IPS DF 4.7 (cell line): Measurements from ENCODE around the gene GIGYF2.
"Not testable (repeated sequence)": the region's sequence is repeated elsewhere in the genome, so short reads cannot be mapped to it uniquely, and the experiment has no call there.

Experiments
- DNase-seq: peaks from one replicate; pipeline ENCODE4 v3.0.0-alpha.2; 2013; ENCODE audit warnings: low spot score; ENCODE audit errors: extremely low read depth

Gene GIGYF2

DNA sequence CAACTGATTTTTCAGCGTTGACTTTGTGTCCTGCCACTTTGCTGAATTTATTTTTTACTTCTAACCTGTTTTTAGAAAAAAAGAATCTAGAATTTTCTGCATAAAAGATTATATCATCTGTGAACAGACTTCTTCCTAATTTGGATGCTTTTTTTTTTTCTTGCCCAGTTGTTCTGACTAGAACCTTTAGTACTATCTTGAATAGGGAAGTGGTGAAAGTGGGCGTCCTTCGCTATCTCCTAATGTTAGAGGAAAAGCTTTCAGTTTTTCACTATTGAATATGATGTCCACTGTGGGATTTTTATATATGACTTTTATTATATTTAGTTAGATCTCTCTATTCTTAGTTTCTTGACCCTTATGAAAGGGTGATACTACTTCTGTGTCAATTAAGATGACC, 105.0 kb downstream of the GIGYF2 start:
- no peak for DNase-seq

DNA sequence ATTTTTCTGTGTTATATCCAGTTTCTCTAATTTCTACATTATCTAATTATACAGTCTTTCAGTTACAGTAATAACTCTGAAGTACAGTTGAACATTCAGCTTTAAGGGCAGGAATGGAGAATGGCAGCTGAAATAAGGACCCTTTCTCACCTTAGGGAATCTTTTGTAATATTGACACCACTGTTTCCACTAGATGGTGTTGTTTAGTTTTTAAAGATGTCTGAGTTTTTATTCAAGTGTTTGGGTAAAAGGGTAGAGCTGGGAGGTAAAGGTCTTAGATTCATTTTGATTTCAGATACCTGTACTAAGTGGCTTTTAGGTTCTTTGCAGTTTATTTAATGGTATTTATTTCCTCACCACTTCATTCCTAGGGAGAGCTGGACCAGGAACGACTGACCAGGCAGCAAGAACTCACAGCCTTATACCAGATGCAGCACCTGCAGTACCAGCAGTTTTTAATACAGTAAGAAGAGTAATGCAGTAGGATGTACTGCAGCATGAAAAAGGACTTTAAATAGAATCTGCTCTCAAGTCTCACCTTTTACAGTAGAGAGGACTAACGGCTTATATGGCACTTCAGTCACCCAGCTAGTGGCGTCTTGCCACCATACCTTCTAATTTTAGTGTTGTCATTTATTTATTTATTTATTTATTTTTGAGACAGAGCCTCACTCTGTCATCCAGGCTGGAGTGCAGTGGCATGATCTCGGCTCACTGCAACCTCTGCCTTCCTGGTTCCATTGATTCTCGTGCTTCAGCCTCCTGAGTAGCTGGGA, 112.4 kb downstream of the GIGYF2 start:
- DNase-seq, result no peak

DNA sequence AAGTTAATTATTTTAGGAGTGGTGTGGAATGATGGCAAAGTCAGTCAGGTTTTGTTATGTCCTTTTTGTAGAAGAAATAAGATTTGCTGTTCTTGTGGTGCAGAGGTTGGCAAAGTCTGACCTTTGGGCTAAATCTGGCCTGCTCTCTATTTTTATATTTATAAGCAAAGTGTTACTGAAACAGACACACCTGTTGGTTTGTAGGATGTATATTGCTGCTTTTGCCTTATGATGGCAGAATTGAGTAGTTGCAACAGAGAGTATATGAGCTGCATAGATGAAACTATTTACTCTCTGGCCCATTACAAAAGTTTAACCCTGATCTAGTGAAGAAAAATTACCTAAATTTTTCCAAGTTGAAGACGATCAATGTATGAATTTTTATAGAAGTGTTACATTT, 113.3 kb downstream of the GIGYF2 start:
- no peak for DNase-seq

DNA sequence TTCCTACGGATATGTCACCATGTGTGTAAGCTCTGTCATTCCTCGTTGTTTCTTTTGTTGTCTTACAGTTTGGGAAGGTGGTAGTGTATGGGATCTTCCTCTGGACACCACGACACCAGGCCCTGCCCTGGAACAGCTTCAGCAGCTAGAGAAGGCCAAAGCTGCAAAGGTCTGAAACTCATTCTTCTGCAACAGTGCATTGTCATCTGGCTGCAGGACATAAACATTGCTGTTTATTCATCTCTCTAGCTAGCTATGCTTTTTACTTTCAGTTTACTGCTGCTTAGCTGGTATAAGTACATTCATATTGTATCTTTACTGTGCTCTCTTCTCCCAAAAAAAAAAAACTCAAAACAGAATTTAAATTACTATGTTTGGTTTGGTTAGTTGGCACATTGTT, 118.4 kb downstream of the GIGYF2 start:
- DNase-seq, result no peak

DNA sequence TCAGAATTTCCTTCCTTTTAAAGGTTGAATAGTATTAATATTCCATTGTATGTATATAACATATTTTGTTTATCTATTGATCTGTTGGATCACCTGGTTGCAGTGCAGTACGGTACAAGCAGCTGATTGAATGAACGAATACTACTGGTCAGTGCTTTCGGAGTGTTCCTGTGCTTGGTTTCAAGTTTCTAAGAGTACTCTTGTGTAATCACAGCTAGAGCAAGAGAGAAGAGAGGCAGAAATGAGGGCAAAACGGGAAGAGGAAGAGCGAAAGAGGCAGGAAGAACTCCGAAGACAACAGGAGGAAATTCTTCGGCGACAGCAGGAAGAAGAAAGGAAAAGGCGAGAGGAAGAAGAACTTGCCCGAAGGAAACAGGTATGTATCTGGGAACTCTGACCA, 119.5 kb downstream of the GIGYF2 start:
- no peak for DNase-seq

DNA sequence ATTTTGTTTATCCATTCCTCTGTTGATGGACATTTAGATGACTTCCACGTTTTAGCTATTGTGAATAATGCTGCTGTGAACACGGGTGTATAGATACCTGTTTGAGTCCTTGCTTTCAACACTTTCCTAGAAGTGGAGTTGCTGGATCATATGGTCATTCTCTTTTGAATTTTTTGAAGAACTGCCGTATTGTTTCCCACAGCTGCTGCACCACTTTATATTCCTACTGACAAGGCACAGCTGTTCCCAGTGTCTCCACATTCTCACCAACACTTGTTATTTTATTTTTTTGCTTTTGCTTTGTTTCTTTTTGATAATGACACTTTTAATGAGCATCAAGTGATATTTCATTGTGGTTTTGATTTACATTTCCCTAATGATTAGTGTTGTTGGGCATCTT, 120.6 kb downstream of the GIGYF2 start:
- DNase-seq, result no peak

DNA sequence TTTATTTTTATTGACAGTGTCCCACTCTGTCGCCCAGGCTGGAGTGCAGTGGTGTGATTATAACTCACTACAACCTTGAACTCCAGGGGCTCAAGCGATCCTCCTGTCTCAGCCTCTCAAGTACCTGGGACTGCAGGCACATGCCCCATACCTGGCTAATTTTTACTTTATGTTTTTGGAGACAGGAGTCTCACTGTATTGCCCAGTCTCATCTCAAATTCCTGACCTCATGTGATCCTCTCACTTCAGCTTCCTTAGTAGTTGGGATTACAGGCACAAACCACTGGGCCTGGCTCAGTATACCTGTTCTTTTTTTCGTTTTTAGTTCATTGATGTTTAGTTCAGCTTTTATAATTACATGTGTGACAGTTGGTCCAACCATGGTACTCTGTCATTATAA, 132.9 kb downstream of the GIGYF2 start:
- DNase-seq, result no peak

DNA sequence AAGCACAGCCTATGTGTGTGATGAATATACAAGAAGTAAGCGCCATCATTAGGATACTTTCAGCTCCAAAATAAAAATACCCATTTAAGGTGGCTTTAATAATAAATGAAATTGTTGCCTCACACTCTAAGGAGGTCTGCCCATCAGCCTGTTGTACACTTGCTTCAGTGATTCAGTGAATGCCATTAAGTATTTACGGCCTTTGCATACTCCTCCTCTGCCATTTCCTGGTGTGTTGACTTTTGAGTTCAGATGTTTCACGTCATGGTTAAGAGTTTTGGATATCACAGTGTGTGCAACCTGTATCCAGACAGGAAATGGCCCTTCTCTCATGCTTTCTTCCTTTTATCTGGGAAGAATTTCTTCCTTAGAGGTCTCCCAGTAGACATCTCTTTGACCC, 134.4 kb downstream of the GIGYF2 start:
- DNase-seq, result no peak

DNA sequence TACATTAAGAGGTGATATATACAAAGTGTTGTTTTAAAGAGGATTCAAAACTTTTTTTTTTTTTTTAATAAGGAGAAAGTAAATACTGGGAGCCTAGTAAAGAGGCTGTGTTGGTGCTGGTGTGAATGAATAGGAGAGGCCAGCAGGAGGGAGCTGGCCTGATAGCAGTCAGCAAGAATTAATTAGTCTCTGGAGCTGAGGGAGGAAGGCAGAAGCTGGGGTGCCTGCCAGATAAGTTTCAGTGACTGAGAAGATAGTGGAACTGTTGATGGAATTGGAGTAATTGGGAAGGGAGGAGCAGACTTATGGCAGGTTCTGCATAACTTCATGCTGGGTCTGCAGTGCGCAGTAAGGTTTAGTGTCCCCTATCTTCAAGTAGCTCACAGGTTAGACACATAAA, 136.7 kb downstream of the GIGYF2 start:
- no peak for DNase-seq

DNA sequence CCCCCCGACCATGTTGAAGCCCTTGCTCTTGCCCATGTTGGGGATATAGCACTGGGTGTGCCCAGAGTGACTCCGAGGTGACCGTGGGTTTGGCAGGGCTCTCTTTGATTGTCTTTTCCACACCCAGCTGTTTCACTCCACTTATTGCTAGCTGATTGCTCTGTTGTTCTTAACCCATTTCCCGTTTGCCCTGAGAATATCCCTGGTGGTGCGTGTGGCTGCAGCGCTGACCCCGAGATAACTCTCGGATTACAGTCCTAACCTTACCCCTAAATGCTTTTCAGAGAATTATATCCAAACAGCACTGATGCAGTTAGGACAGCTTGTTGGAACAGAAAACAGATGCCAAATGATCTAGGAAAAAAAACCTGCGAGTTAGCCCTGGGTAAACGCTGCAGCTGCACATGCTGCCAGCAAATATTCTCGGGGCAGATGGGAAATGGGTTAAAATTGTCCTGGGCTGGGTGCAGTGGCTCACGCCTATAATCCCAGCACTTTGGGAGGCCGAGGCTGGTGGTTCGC, 138.6 kb downstream of the GIGYF2 start:
- no peak for DNase-seq

DNA sequence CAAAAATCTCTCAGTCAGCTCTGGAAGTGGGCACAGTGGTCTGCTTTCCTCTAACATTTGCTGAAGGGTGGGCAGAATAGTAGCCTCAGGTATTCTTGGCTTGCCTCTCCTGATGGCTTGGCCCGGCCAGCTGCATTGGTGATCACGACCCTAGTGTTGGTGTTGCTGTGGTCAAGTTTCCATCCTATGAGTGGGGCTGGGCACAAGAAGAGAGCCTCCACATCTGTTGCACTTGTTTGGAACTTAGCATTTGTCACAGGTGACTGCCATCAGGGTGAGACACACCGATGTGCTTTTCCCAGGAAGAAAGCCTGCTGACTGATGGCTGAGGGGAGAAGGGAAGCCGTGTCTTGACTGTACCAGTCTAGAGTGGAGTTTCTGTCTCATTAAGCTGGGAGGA, 139.8 kb downstream of the GIGYF2 start:
- no peak for DNase-seq

DNA sequence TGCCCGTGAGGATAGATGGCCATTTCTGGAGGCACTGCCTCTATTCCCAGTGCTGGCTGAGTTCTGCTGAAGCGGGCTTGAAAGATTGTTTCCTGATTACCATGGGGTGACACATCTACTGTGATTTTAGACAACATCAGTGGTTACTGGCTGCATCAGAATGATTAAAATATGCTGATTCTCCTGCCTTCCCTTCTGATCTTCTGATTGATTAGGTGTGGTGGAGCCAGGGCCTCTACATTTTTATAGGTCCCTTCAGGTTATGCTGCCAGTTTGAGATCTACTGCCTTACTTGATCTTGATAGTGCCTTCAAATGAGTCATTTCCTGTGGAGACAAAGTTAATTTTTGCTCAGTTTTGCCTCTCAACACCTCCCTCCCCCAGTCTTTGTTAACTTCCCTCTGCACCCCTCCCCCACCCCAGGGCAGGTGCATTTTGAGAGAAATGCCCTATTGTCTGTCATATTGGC, 141.3 kb downstream of the GIGYF2 start:
- no peak for DNase-seq

DNA sequence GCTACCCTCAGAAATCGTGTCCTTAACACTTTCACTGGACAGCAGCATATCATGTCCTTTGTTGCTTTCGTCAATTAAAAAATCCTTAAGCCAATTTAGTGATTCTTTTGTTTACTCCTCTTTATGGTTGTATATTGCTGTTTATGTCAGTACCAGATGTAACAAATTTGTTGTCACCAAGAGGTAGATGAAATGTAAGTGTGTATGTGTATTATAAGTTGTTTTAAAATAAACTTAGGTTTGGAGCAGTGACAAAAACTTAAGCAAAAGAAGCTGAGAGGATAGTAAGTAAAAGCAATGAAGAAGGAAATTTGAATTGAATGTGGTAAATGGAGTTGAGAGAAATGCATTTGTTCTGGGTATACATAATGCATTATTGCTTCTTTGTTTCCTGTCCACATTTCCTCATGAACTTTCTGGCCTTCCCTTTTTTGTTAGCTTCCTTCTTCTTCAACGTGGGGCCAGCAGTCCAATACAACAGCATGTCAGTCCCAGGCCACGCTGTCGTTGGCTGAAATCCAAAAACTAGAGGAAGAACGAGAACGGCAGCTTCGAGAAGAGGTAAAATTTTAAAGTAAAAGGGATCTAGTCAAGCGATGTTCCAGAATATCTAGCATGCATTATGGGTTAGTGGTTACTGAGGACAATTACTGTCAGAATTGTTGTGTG, 142.4 kb downstream of the GIGYF2 start:
- DNase-seq, result no peak

DNA sequence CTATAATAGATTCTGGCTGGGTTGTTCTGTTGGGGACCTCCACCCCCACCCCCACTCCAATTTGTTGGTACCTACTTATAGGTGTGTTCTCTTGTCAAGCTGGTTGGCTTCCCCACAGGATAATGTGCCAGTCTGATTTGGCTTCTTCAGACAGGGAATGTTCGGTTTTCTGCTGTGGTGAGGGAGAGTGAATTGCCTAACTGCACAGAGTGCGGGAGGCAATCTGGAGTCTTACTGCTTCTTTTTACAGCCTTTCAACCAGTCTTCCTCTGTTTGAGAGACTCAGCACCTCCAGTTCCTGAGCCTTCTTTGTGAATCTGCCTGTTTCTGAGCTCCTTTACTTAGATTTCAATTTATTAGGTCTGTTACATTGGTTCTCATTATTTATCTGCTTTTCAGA, 145.6 kb downstream of the GIGYF2 start:
- DNase-seq, result no peak

DNA sequence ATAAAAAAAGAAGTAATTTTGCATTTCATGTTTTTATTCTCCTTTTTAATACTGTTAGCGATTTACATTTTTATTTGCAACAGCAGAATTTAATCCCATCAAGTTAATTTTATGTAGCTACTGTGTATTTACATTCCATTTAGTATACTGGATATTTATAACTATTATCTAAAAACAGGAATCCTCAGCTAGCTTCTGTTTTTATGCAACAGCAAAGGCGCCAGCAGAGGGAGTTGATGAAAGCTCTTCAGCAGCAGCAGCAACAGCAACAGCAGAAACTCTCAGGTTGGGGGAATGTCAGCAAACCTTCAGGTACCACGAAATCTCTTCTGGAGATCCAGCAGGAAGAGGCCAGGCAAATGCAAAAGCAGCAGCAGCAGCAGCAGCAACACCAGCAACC, 146.7 kb downstream of the GIGYF2 start:
- no peak for DNase-seq

DNA sequence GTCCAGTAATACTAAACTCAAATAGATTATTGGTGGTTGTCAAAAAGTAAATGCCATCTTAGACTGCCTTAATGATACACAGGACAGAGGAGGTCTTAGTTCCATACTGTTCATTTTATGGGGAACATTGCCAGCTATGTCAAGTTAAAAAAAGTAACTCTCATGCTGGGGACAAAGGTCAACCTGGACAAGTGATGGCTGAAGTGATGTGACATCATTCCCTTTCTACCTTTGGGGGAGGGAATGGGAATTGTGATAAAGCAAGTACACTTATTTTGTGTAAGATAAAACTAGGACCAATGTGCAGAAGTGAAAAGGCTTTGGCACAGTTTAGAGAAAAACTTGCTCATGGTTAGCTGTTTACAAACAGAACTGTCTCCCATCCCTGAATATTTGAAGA, 148.9 kb downstream of the GIGYF2 start:
- DNase-seq, result no peak

DNA sequence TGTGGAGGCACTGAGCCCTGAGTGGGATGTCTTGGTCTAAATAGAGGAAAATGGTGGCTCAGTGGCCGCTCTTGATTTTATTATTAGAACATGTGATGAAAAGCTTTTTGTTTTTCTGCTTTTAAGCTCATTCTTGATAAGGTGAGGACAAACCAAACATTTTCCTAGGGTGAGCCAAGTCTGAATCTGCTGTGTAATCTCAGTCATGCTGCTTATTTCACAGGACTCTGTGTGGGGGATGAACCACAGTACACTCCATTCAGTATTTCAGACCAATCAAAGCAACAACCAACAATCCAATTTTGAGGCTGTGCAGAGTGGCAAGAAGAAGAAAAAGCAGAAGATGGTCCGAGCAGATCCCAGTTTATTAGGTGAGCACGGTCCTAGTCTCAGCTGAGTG, 152.9 kb downstream of the GIGYF2 start:
- no peak for DNase-seq

DNA sequence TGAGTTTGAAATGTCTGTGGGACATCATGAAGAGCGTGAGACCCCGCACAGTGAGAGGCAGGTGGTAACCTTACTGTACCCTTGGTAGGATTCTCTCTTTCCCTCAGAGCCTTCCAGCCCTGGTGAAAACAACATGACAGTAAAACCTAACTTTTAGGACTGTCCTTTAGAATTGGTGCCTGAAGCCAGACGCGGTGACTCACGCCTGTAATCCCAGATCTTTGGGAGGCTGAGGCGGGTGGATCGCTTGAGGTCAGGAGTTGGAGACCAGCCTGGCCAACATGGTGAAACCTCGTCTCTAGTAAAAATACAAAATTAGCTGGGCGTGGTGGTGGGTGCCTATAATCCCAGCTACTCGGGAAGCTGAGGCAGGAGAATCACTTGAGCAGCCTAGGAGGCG, 154.9 kb downstream of the GIGYF2 start:
- not testable (repeated sequence) for DNase-seq

DNA sequence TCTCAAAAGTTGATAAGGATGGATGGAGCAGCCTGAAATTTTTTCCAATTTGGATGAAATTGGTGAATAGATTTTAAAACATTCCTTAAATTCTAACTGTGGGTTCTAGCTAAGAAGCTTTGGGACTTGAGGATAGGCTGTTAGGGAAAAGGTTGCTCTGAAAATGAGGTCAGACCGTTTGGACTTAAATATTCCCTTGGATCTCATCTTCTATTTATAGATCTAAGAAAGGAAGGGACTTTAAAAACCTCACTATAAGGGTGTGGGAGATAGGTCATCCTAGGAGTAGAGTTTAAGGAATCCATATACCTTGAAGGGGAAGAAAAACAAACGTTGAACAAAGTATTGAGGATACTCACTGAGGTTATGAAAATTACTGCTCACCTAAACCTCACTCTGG, 155.5 kb downstream of the GIGYF2 start:
- DNase-seq, result no peak

DNA sequence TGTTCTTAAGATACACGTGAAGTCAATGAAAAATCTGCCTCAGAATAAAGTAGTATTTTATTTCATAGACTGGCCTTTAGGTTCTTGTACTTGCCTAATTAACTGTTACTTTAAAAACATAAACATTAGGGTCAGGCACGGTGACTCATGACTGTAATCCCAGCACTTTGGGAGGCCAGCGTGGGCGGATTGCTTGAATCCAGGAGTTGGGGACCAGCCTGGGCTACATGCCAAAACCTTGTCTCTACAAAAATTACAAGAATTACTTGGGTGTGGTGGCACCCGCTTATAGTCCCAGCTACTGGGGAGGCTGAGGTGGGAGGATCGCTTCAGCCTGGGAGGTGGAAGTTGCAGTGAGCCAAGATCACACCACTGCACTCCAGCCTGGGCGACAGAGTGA, 157.0 kb downstream of the GIGYF2 start:
- DNase-seq, result no peak

DNA sequence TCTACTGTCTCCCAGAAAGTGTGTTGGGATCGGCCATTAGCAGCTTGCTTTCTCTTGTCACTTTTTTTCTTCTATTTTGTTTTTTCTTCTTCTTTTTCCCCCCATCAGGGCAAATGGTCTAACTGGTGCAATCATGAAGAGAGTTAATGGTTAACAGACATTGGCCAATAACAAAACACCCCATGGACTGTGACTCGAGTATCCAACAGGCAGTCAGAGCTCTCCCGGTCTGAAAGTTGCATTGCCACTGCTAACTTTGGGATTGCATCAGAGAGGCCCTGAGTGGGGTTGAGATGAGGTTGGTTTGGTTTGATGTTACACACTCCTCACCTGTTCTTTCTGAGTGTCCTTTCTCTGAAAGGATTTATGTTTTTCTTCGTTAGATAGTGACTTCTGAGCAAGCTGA, 160.0 kb downstream of the GIGYF2 start:
- DNase-seq, result no peak

DNA sequence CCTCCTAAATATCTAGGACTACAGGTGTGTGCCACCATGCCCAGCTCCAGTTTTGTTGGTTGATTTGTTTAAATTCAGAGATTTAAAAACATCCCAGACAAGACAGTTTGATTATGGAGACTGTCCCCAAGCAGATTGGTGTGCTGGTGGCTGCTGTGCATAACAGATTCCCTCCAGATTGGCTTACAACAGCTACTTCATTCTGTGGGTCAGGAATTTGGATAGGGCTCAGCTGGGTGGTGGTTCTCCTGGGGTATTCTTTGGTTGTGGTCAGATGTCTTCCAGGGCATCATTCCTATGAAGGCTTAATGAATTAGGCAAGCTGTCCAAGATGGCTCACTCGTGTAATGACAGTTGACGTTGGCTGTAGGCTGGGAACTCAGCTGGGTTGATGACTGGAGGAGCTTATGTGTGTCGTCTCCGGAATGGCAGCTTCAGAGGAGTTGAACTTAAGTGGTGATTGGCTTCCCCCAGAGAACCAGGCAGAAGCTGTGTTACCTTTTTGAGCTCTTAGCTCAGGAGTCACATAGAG, 162.3 kb downstream of the GIGYF2 start:
- DNase-seq, result no peak
